WTC11 (cell line): ENCODE measurements around the gene ZP2. TPM values are rescaled to one million over a fixed set of nuclear protein-coding genes. Genes with fewer than 3 reads are reported as not detected.

ENCODE experiments used
- ATAC-seq: fragments of 200-7000 bp; cut with Tn5 transposase; 2 replicates; pipeline ENCODE4 v1.10.0; 2021; ENCODE audit warnings: mild to moderate bottlenecking, moderate library complexity
- CTCF ChIA-PET: fragments of 300-600 bp; sonication (Branson Sonifier 250); formaldehyde crosslinking; loops from one replicate; lab custom pipeline; 2021; ENCODE audit warnings: antibody characterized with exemption; lab: Charles Lee
- POLR2A ChIA-PET: fragments of 350-600 bp; sonication (Branson Sonifier 250); formaldehyde crosslinking; loops from one replicate; lab custom pipeline; 2021; ENCODE audit warnings: antibody characterized with exemption; lab: Charles Lee
- DNase-seq: peaks from one replicate; pipeline ENCODE4 v3.0.0; 2021; ENCODE audit warnings: low spot score
- H3K27ac Mint-ChIP-seq: 2 replicates; pipeline ENCODE4 v1.8.0; 2021; ENCODE audit warnings: mixed read lengths
- H3K27me3 Mint-ChIP-seq: 2 replicates; pipeline ENCODE4 v1.8.0; 2021; ENCODE audit warnings: low read depth, mild to moderate bottlenecking, moderate library complexity, mixed read lengths
- H3K36me3 Mint-ChIP-seq: 2 replicates; pipeline ENCODE4 v1.8.0; 2021; ENCODE audit warnings: mixed read lengths
- H3K4me1 Mint-ChIP-seq: 2 replicates; pipeline ENCODE4 v1.8.0; 2022; ENCODE audit warnings: mixed read lengths
- H3K4me3 Mint-ChIP-seq: 2 replicates; pipeline ENCODE4 v1.8.0; 2021; ENCODE audit warnings: mild to moderate bottlenecking, moderate library complexity, mixed read lengths
- H3K9me3 Mint-ChIP-seq: 2 replicates; pipeline ENCODE4 v1.8.0; 2021; ENCODE audit warnings: mixed read lengths
- ATF3 ChIP-seq: sonication (generic); formaldehyde crosslinking; conservative IDR thresholded peaks from 2 replicates; pipeline ENCODE4 v1.8.1; 2022; ENCODE audit warnings: mild to moderate bottlenecking, missing genetic modification reagents
- CREB1 ChIP-seq: sonication (generic); formaldehyde crosslinking; IDR thresholded peaks from 2 replicates; pipeline ENCODE4 v1.8.0; 2023; ENCODE audit warnings: mild to moderate bottlenecking, missing genetic modification reagents
- GABPB1 ChIP-seq: sonication (generic); formaldehyde crosslinking; IDR thresholded peaks from 2 replicates; pipeline ENCODE4 v1.8.1; 2023; ENCODE audit warnings: mild to moderate bottlenecking, missing genetic modification reagents
- GRHL2 ChIP-seq: fragments of 250-450 bp; sonication (Bioruptor Pico); IDR thresholded peaks from 2 replicates; pipeline ENCODE4 v1.8.0; 2022; ENCODE audit warnings: mild to moderate bottlenecking, moderate library complexity; ENCODE audit not compliant: insufficient replicate concordance, severe bottlenecking
- GTF2I ChIP-seq: fragments of 250-450 bp; sonication (Bioruptor Pico); conservative IDR thresholded peaks from 2 replicates; pipeline ENCODE4 v1.4.0; 2021; ENCODE audit warnings: mild to moderate bottlenecking
- IRF2 ChIP-seq: sonication (generic); formaldehyde crosslinking; IDR thresholded peaks from 2 replicates; pipeline ENCODE4 v1.8.0; 2022; ENCODE audit warnings: low read depth, missing genetic modification reagents, borderline replicate concordance
- NFYB ChIP-seq: sonication (generic); formaldehyde crosslinking; conservative IDR thresholded peaks from 2 replicates; pipeline ENCODE4 v1.8.0; 2022; ENCODE audit warnings: low read depth, missing genetic modification reagents
- NR1H2 ChIP-seq: sonication (generic); formaldehyde crosslinking; IDR thresholded peaks from 2 replicates; pipeline ENCODE4 v1.9.0; 2021; ENCODE audit warnings: mild to moderate bottlenecking, moderate library complexity, missing genetic modification reagents
- SMAD3 ChIP-seq: sonication (generic); formaldehyde crosslinking; IDR thresholded peaks from 2 replicates; pipeline ENCODE4 v1.8.0; 2022; ENCODE audit warnings: missing genetic modification reagents, mild to moderate bottlenecking, borderline replicate concordance
- total RNA-seq: library from RNA; stranded (reverse); gene quantifications from 3 replicates; pipeline ENCODE4 v1.2.3, GENCODE V29; 2021
- TF ChIP-seq, protein P1 (sequence below): fragments of 250-450 bp; sonication (Bioruptor Pico); IDR thresholded peaks from 2 replicates; pipeline ENCODE4 v1.9.0; 2021; ENCODE audit warnings: mild to moderate bottlenecking, borderline replicate concordance
- TF ChIP-seq, protein P2 (sequence below): sonication (generic); formaldehyde crosslinking; IDR thresholded peaks from 2 replicates; pipeline ENCODE4 v1.8.1; 2022; ENCODE audit warnings: missing genetic modification reagents, borderline replicate concordance
- TF ChIP-seq, protein P3 (sequence below): fragments of 250-450 bp; sonication (Bioruptor Pico); IDR thresholded peaks from 2 replicates; pipeline ENCODE4 v1.9.0; 2021; ENCODE audit warnings: mild to moderate bottlenecking
- TF ChIP-seq, protein P4 (sequence below): sonication (generic); formaldehyde crosslinking; IDR thresholded peaks from 2 replicates; pipeline ENCODE4 v1.8.1; 2022; ENCODE audit warnings: low read depth, mild to moderate bottlenecking, moderate library complexity, missing genetic modification reagents, borderline replicate concordance
- TF ChIP-seq, protein P5 (sequence below): sonication (generic); formaldehyde crosslinking; IDR thresholded peaks from 2 replicates; pipeline ENCODE4 v1.8.1; 2023; ENCODE audit warnings: mild to moderate bottlenecking, missing genetic modification reagents

ZP2 gene
- total RNA-seq, 1 experiment from 2014 or later, result 0.07 TPM

DNA sequence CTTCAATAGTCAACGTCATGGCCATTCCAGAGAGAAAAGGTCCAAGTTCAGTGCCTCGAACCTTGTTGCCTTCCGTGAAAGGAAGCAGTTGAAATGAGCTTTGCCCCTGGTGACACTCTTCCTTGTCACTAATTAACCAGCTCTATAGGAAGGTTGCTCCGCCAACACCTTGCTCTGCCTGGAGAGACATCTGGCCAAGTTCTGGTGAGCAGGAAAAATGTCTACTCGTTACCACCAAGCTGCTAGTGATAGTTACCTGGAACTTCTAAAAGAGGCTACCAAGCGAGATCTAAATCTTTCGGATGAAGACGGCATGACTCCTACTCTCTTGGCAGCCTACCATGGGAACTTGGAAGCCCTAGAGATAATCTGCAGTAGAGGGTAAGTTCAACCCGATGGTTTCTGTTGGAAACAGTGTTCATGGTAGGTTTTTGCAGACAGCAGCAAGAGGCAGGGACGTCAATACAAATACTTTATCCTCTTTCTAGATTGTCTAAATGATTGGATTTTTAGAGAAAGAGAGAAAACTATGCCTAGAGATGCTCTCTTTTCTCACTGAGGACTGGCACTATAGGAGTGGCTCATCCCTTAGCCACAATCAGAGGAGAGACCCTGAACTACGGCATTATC, 22.3 kb upstream of the ZP2 start, which contains the start of gene ANKS4B:
TSS of gene ANKS4B (plus strand) at position 179 of the 630 bp plus-strand sequence. CDS start at position 218, 39 bp downstream.
- TF ChIP-seq GABPB1 (CRISPR knock-in tag) (peak; percentile 68), GTF2I (no peak)
- TF ChIP-seq, protein P1, sequence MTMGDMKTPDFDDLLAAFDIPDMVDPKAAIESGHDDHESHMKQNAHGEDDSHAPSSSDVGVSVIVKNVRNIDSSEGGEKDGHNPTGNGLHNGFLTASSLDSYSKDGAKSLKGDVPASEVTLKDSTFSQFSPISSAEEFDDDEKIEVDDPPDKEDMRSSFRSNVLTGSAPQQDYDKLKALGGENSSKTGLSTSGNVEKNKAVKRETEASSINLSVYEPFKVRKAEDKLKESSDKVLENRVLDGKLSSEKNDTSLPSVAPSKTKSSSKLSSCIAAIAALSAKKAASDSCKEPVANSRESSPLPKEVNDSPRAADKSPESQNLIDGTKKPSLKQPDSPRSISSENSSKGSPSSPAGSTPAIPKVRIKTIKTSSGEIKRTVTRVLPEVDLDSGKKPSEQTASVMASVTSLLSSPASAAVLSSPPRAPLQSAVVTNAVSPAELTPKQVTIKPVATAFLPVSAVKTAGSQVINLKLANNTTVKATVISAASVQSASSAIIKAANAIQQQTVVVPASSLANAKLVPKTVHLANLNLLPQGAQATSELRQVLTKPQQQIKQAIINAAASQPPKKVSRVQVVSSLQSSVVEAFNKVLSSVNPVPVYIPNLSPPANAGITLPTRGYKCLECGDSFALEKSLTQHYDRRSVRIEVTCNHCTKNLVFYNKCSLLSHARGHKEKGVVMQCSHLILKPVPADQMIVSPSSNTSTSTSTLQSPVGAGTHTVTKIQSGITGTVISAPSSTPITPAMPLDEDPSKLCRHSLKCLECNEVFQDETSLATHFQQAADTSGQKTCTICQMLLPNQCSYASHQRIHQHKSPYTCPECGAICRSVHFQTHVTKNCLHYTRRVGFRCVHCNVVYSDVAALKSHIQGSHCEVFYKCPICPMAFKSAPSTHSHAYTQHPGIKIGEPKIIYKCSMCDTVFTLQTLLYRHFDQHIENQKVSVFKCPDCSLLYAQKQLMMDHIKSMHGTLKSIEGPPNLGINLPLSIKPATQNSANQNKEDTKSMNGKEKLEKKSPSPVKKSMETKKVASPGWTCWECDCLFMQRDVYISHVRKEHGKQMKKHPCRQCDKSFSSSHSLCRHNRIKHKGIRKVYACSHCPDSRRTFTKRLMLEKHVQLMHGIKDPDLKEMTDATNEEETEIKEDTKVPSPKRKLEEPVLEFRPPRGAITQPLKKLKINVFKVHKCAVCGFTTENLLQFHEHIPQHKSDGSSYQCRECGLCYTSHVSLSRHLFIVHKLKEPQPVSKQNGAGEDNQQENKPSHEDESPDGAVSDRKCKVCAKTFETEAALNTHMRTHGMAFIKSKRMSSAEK (CRISPR knock-in tag), result no peak
- TF ChIP-seq, all 79 proteins: peak for 1
- no peaks in the 10 kb centered on the region for H3K36me3 Mint-ChIP-seq
- CTCF ChIA-PET, result interaction anchor here (1.5 kb wide), 1 partner anchor 45 kb away, joined by 4 read pairs; no protein-coding TSS in a partner anchor
- no peaks in the 10 kb centered on the region for H3K9me3 Mint-ChIP-seq
- H3K4me3 Mint-ChIP-seq, result no peak within 1 kb of the TSS
- DNase-seq, result no peak
- no peak for ATAC-seq
- no peaks in the 10 kb centered on the region; the same call in 1 of the 2 replicates for H3K27me3 Mint-ChIP-seq
- POLR2A ChIA-PET, result no interaction called here
- no peak within 1 kb of the TSS for H3K27ac Mint-ChIP-seq
- no peaks in the 10 kb centered on the region for H3K4me1 Mint-ChIP-seq

DNA sequence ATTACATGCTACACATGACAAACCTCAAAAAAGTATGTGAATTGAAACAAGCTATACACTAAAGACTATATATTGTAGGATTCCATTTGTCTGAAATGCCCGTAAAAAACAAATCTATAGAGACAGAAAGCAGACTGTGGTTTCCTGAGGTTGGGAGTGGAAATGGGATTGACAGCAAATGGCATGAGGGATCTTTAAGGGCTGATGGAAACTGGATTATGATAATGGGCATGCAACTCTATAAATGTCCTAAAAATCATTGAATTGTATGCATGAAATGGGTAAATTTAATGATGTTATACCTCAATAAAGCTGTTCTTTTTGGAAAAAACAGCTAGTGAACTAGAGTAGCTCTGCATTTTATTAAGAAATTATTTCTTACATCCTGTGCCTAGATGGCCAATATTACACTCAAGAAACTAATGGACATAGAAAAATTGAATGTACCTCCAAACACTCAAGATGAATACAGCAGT, 21.7 kb upstream of the ZP2 start:
- CTCF ChIA-PET, result interaction anchor here (1.5 kb wide), 1 partner anchor 44 kb away, joined by 4 read pairs; no protein-coding TSS in a partner anchor
- no peak for ATAC-seq
- Mint-ChIP-seq H3K36me3 (no peaks in the 10 kb centered on the region), H3K4me3 (no peak overlapping the region), H3K4me1 (peaks cover under 1% of the 10 kb centered on the region), H3K27ac (no peak overlapping the region), H3K27me3 (no peaks in the 10 kb centered on the region; the same call in 1 of the 2 replicates), H3K9me3 (no peaks in the 10 kb centered on the region)
- POLR2A ChIA-PET, result no interaction called here
- TF ChIP-seq GRHL2 (CRISPR knock-in tag), result no peak
- no peak for TF ChIP-seq CREB1
- TF ChIP-seq, protein P2, sequence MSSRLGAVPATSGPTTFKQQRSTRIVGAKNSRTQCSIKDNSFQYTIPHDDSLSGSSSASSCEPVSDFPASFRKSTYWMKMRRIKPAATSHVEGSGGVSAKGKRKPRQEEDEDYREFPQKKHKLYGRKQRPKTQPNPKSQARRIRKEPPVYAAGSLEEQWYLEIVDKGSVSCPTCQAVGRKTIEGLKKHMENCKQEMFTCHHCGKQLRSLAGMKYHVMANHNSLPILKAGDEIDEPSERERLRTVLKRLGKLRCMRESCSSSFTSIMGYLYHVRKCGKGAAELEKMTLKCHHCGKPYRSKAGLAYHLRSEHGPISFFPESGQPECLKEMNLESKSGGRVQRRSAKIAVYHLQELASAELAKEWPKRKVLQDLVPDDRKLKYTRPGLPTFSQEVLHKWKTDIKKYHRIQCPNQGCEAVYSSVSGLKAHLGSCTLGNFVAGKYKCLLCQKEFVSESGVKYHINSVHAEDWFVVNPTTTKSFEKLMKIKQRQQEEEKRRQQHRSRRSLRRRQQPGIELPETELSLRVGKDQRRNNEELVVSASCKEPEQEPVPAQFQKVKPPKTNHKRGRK (CRISPR knock-in tag), result no peak
- no peak for TF ChIP-seq SMAD3 (CRISPR knock-in tag)
- no peak for TF ChIP-seq ATF3
- TF ChIP-seq, protein P3, sequence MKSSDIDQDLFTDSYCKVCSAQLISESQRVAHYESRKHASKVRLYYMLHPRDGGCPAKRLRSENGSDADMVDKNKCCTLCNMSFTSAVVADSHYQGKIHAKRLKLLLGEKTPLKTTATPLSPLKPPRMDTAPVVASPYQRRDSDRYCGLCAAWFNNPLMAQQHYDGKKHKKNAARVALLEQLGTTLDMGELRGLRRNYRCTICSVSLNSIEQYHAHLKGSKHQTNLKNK (CRISPR knock-in tag), result no peak
- TF ChIP-seq, protein P4, sequence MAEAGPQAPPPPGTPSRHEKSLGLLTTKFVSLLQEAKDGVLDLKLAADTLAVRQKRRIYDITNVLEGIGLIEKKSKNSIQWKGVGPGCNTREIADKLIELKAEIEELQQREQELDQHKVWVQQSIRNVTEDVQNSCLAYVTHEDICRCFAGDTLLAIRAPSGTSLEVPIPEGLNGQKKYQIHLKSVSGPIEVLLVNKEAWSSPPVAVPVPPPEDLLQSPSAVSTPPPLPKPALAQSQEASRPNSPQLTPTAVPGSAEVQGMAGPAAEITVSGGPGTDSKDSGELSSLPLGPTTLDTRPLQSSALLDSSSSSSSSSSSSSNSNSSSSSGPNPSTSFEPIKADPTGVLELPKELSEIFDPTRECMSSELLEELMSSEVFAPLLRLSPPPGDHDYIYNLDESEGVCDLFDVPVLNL (CRISPR knock-in tag), result no peak
- TF ChIP-seq NR1H2 (CRISPR knock-in tag), result no peak
- no peak for DNase-seq

DNA sequence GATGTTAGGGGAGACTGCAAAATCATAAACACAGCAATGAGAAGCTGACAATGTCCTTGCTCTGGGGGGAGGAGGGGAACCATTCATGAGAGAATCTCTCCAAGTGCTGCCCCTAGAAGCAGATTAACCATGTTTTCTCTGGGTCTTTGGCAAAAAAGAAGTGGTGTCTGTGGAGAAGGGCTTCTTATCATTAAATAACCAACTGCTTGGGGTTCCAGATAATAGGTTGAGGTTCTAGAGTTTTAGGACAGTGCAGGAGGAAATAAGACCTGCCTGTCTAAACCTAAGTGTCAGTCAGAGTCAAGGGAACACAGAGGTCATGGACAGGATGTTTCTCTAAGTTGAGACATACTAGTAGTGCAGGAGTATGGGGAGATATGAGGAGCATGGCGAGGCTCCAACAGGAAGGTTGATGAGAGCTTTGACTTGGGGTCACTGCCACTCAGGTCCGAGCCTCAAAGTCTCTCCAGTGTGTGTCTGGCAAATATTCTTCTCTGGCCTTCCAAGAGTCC, 17.0 kb upstream of the ZP2 start:
- Mint-ChIP-seq H3K27me3 (peaks cover 10% of the 10 kb centered on the region), H3K9me3 (no peaks in the 10 kb centered on the region), H3K4me3 (no peak overlapping the region), H3K27ac (no peak overlapping the region), H3K4me1 (peaks cover 25% of the 10 kb centered on the region), H3K36me3 (no peaks in the 10 kb centered on the region; the same call in 1 of the 2 replicates)
- TF ChIP-seq, protein P5, sequence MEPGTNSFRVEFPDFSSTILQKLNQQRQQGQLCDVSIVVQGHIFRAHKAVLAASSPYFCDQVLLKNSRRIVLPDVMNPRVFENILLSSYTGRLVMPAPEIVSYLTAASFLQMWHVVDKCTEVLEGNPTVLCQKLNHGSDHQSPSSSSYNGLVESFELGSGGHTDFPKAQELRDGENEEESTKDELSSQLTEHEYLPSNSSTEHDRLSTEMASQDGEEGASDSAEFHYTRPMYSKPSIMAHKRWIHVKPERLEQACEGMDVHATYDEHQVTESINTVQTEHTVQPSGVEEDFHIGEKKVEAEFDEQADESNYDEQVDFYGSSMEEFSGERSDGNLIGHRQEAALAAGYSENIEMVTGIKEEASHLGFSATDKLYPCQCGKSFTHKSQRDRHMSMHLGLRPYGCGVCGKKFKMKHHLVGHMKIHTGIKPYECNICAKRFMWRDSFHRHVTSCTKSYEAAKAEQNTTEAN (CRISPR knock-in tag), result no peak
- no peak for TF ChIP-seq NFYB (CRISPR knock-in tag)
- TF ChIP-seq IRF2 (CRISPR knock-in tag), result no peak
- DNase-seq (no peak), ATAC-seq (no peak)
- CTCF ChIA-PET, result interaction anchor here (0.5 to 1.4 kb wide), 4 partner anchors 40 to 72 kb away, joined by 3 to 4 read pairs (median 4); no protein-coding TSS in a partner anchor
- POLR2A ChIA-PET, result interaction anchor here (0.6 kb wide), 1 partner anchor 326 kb away, joined by 5 read pairs; no protein-coding TSS in a partner anchor
